MM.1S (cell line): ENCODE measurements around the gene CGRRF1.

Experiments used
- DNase-seq: peaks from one replicate; pipeline ENCODE4 v3.0.0-alpha.2; 2015
- H2AFZ ChIP-seq: fragments of 300-600 bp; sonication (generic); 2 replicates; pipeline ENCODE4 v1.6.0; 2016; ENCODE audit warnings: antibody characterized with exemption, low read length
- H3F3A ChIP-seq: fragments of 300-600 bp; sonication (generic); 2 replicates; pipeline ENCODE4 v1.6.1; 2016; ENCODE audit warnings: mild to moderate bottlenecking, antibody characterized with exemption, low read length, moderate library complexity, mixed read lengths; ENCODE audit not compliant: insufficient read depth
- H3K27ac ChIP-seq: fragments of 300-600 bp; sonication (generic); 2 replicates; pipeline ENCODE4 v1.5.1; 2016; ENCODE audit warnings: mild to moderate bottlenecking, low read length
- H3K27me3 ChIP-seq: fragments of 300-600 bp; sonication (generic); replicated peaks from 2 replicates; pipeline ENCODE4 v1.6.0; 2016; ENCODE audit warnings: low read length; ENCODE audit not compliant: insufficient read depth
- H3K36me3 ChIP-seq: fragments of 300-600 bp; sonication (generic); replicated peaks from 2 replicates; pipeline ENCODE4 v1.6.1; 2016; ENCODE audit warnings: mild to moderate bottlenecking, low read length, mixed read lengths; ENCODE audit not compliant: insufficient read depth
- H3K4me1 ChIP-seq: fragments of 300-600 bp; sonication (generic); 2 replicates; pipeline ENCODE4 v1.6.1; 2016; ENCODE audit warnings: low read length, mixed read lengths
- H3K4me2 ChIP-seq: fragments of 300-600 bp; sonication (generic); 2 replicates; pipeline ENCODE4 v1.6.0; 2016; ENCODE audit warnings: low read depth, low read length
- H3K4me3 ChIP-seq: fragments of 300-600 bp; sonication (generic); 2 replicates; pipeline ENCODE4 v1.5.1; 2016; ENCODE audit warnings: low read length, mixed read lengths
- H3K79me2 ChIP-seq: fragments of 300-600 bp; sonication (generic); 2 replicates; pipeline ENCODE4 v1.6.1; 2016; ENCODE audit warnings: mixed run types, low read length, mixed read lengths
- H3K9ac ChIP-seq: fragments of 300-600 bp; sonication (generic); 2 replicates; pipeline ENCODE4 v1.6.1; 2016; ENCODE audit warnings: low read length, mixed read lengths
- H3K9me2 ChIP-seq: fragments of 300-600 bp; sonication (generic); replicated peaks from 2 replicates; pipeline ENCODE4 v1.6.1; 2016; ENCODE audit warnings: mild to moderate bottlenecking, low read length, mixed read lengths; ENCODE audit not compliant: insufficient read depth
- H3K9me3 ChIP-seq: fragments of 300-600 bp; sonication (generic); replicated peaks from 2 replicates; pipeline ENCODE4 v1.6.1; 2016; ENCODE audit warnings: mild to moderate bottlenecking, low read length, mixed read lengths; ENCODE audit not compliant: insufficient read depth
- H4K20me1 ChIP-seq: fragments of 300-600 bp; sonication (generic); 2 replicates; pipeline ENCODE4 v1.6.1; 2016; ENCODE audit warnings: mild to moderate bottlenecking, low read length, moderate library complexity, mixed read lengths; ENCODE audit not compliant: insufficient read depth
- CTCF ChIP-seq: fragments of 300-600 bp; sonication (generic); IDR thresholded peaks from 2 replicates; pipeline ENCODE4 v1.5.1; 2016; ENCODE audit warnings: antibody characterized with exemption, low read length, mixed read lengths
- EZH2 ChIP-seq: fragments of 300-600 bp; sonication (generic); optimal IDR thresholded peaks from 2 replicates; pipeline ENCODE3; 2017; ENCODE audit warnings: low read depth, mild to moderate bottlenecking, antibody characterized with exemption, low read length, mixed read lengths
- EZH2phosphoT487 ChIP-seq: fragments of 300-600 bp; sonication (generic); IDR thresholded peaks from 2 replicates; pipeline ENCODE4 v1.6.1; 2018; ENCODE audit warnings: antibody characterized with exemption, low read length

Gene CGRRF1

GRCh38 chr14:54516709-54517108 is 7.0 kb downstream of the CGRRF1 start:
- no peak for TF ChIP-seq EZH2
- TF ChIP-seq CTCF, result no peak
- no peak for TF ChIP-seq EZH2phosphoT487
- peaks cover 18% of the 10 kb centered on the region for H3K79me2 ChIP-seq
- DNase-seq, result no peak
- no peaks in the 10 kb centered on the region for H3K27me3 ChIP-seq
- no peak overlapping the region for H2AFZ ChIP-seq
- H3K9me3 ChIP-seq, result no peaks in the 10 kb centered on the region
- no peaks in the 10 kb centered on the region for H3F3A ChIP-seq
- H3K4me3 ChIP-seq, result no peak overlapping the region
- H3K27ac ChIP-seq, result no peak overlapping the region
- no peak overlapping the region for H3K9ac ChIP-seq
- no peaks in the 10 kb centered on the region for H4K20me1 ChIP-seq
- H3K36me3 ChIP-seq, result no peaks in the 10 kb centered on the region
- no peaks in the 10 kb centered on the region for H3K9me2 ChIP-seq
- H3K4me2 ChIP-seq, result no peak overlapping the region
- H3K4me1 ChIP-seq, result no peaks in the 10 kb centered on the region

GRCh38 chr14:54524410-54524809 is 14.7 kb downstream of the CGRRF1 start:
- no peaks in the 10 kb centered on the region for H3K9me3 ChIP-seq
- H3K4me2 ChIP-seq, result no peak overlapping the region
- no peak overlapping the region for H3K9ac ChIP-seq
- H3F3A ChIP-seq, result no peaks in the 10 kb centered on the region
- TF ChIP-seq EZH2 (no peak), EZH2phosphoT487 (no peak), CTCF (no peak)
- H3K9me2 ChIP-seq, result no peaks in the 10 kb centered on the region
- 0 out of 2 replicates have a peak, but pooled peaks cover 2% of the 10 kb centered on the region for H3K79me2 ChIP-seq
- H3K27ac ChIP-seq, result no peak overlapping the region
- DNase-seq, result no peak
- H3K4me3 ChIP-seq, result no peak overlapping the region
- no peaks in the 10 kb centered on the region for H4K20me1 ChIP-seq
- H3K36me3 ChIP-seq, result no peaks in the 10 kb centered on the region
- no peaks in the 10 kb centered on the region for H3K4me1 ChIP-seq
- no peak overlapping the region for H2AFZ ChIP-seq
- H3K27me3 ChIP-seq, result no peaks in the 10 kb centered on the region

- Histone ChIP-seq H2AFZ (no peak overlapping the region), H3K4me2 (no peak overlapping the region), H3K79me2 (no peaks in the 10 kb centered on the region)
These were observed 19.3 kb downstream of the CGRRF1 start for GRCh38 chr14:54528973-54529372.

More at GRCh38 chr14:54528973-54529372, 19.3 kb downstream of the CGRRF1 start:
- TF ChIP-seq EZH2phosphoT487, result no peak
- no peak for TF ChIP-seq CTCF
- no peak for TF ChIP-seq EZH2
- H3F3A ChIP-seq, result peaks cover 17% of the 10 kb centered on the region
- no peaks in the 10 kb centered on the region for H3K27me3 ChIP-seq
- no peak overlapping the region for H3K27ac ChIP-seq
- H3K9me2 ChIP-seq, result no peaks in the 10 kb centered on the region
- DNase-seq, result no peak
- H3K36me3 ChIP-seq, result no peaks in the 10 kb centered on the region
- H3K9ac ChIP-seq, result no peak overlapping the region
- peaks cover 15% of the 10 kb centered on the region; the same call in 1 of the 2 replicates for H3K4me1 ChIP-seq
- H4K20me1 ChIP-seq, result no peaks in the 10 kb centered on the region
- no peaks in the 10 kb centered on the region for H3K9me3 ChIP-seq
- no peak overlapping the region for H3K4me3 ChIP-seq
